Iris pigment epithelial cell (primary cell): ENCODE data around the gene RPL36AL.

Source experiments
- DNase-seq: peaks from one replicate; pipeline ENCODE4 v3.0.0-alpha.2; 2011; ENCODE audit warnings: low read depth

RPL36AL gene

DNA sequence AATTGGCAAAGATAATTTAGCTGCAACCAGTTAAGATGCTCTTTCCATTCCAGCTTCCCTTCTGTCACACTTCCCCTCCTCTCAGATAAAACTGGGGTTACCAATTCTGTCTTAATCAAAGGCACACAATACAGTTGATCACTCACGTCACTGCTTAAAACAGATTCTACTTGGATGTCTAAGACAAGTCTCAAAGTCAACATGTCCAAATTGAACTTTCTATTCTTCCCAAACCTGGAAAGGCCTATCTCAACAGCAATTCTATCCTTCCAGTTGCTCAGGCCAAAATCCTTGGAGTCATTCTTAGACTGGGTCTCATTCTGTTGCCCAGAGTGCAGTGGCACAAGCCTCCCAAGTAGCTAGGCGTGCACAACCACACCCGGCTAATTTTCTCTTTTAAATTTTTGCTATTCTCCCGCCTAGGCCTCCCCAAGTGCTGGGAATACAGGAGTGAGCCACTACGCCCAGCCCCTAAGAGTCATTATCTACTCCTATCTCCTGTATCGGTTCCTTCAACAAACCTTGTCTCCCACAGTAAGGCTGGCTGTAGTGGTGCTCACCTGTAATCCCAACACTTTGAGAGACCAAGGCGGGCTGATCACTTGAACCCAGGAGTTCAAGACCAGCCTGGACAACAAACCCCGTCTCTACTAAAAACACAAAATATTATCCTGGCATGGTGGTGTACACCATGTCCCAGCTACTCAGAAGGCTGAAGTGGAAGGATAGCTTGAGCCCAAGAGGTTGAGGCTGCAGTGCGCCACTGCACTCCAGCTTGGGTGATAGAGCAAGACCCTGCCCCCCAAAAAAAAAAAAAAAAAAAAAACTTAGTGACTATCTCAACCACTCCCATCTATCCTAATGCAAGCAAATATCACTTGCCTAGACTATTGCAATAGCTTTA lies 39.0 kb downstream of the RPL36AL start:
- no peak for DNase-seq

DNA sequence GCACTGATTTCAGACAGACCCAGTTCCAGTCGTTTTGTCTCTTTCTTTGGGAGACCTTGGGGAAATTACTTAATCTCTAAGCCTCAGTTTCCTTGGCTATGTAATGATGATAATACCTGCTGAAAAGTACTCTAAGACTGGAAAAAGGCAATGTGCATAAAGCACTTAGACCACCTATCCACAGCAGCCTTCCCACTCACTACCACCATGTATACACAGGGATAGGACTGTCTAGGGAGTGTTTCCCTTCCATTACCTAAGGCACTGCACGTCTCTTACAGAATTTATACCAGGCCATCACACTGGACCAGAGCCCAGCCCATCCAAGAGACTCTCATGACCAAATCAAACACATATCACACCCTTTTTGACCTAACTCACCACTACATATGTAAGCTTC lies 40.6 kb downstream of the RPL36AL start:
- DNase-seq: no peak

DNA sequence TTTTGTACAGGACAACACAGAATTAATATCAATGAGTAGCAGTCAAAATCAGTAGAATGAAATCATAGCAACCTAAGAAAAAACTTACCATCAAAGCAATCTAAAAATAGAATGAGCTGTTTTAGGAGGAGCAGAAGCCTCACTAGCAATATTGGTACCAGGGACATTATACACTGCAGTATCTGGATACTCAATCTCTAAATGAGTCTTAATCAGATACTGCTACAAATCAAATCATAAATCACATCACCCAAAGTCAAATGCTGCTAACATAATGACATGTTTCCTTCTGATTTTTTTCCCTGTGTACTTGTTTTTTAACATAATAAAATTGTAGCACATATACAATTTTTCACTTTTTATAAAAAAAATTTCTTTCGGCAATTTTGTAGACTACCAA lies 42.3 kb downstream of the RPL36AL start:
- DNase-seq: no peak

DNA sequence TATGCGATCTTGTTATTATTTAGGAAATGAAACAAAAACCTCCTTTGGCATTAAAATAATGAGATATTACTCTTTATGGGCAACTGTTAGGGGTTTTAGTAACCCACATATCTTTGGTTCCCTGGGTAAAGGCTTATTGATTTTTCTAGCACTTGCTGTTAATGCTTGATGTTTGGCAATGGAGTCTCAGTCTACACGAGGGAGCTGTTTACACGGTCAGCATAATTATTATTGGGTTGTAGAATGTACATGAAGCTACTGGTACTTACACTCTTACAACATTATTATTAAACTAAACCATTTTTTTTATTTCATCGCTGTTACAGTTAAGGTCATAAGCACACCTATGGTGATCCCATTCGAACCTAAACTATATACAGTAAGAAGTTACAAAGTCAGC lies 46.4 kb downstream of the RPL36AL start:
- DNase-seq: no peak

DNA sequence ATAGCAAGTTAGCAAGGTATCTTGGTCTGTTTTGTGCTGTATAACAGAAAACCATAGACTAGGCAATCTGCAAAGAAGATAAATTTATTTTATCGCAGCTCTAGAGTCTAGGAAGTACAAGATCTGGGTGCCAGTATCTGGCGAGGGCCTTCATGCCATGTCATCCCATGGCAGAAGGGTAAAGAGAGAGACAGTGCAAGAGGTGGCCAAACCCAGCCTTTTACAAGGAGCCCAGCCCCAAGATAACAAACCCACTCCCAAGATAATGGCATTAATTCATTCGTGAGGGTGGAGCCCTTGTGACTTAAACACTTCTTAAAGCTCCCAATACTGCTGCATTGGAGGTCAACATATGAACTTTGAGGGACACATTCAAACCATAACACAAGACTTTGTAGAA lies 51.1 kb downstream of the RPL36AL start:
- DNase-seq: no peak
